ENCODE measurements around the gene NKAIN4.

NKAIN4 gene

DNA sequence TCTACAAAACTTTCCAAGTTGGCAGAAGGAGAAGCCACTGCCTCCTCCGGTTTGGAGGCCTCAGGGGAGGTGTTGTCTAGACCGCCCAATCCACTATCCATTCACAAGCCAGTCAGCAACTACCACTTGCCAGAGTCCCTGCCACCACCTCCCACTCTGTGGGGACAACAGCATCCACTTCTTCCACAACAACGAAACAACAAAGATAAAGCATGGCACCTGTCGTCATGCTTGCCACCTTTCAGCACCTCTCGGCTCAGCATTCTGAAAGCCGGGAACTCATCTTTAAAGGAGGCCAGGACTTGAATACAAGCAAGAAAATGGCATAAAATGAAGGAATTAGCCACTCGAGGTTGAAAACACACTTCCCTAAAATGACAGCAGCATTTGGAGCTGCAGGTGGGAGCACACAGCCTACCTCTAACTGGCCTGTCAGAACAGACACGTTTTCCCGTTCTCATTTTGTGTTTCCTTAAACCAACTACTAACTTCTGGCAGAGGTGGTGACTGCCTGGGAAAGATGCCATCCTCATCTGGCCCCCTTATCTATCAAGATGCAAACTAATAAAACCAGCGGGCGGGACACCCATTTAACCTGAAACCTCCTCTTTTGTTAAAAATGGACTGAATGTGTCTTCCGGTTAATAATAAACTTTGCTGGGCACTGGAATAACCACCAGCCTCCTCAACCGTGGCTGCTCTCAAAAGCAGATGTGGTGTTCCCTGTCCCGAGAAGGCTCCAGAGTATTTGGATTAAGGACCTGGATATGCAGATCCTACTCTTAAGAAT lies 60.1 kb downstream of the NKAIN4 start:
- no peaks in the 10 kb centered on the region for H3K27me3 Mint-ChIP-seq

GRCh38 chr20:63192721-63193120 lies 61.5 kb downstream of the NKAIN4 start:
- no peak overlapping the region for H3K27ac Mint-ChIP-seq
- H3K4me3 Mint-ChIP-seq, result no peak overlapping the region
- H3K36me3 Mint-ChIP-seq (ENCODE audit: low read depth), result peaks cover 33% of the 10 kb centered on the region
- no peaks in the 10 kb centered on the region for H3K9me3 Mint-ChIP-seq
- no peaks in the 10 kb centered on the region for H3K27me3 Mint-ChIP-seq
- intact Hi-C loops (cut with micrococcal nuclease), result no loop called here
- peaks cover 12% of the 10 kb centered on the region for H3K4me1 Mint-ChIP-seq (ENCODE audit: low read depth)

More for the DNA sequence above, 60.1 kb downstream of the NKAIN4 start:
- Mint-ChIP-seq H3K4me1 (ENCODE audit: low read depth) (peaks cover 18% of the 10 kb centered on the region), H3K27ac (no peak overlapping the region), H3K9me3 (no peaks in the 10 kb centered on the region), H3K36me3 (ENCODE audit: low read depth) (peaks cover 48% of the 10 kb centered on the region), H3K4me3 (no peak overlapping the region)
- intact Hi-C loops (cut with micrococcal nuclease), result no loop called here

DNA sequence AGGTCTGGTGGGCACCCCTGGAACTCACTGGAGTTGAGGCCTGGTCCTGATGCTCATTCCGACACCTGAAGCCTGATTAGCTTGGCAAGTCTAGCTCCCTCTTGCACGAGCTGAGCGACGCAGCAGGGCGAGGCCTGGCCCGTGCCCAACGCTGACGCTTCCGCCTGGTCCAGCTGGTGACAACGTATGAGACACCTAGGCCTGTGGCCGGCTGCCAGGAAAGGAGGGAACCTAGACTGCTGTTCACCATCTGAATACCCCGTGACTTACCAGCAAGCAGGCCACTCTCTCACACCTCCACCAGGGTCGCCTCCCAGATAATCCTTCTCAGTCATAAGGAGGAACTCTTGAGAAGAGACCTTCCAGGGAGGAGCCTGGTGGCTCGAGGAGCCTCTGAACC lies 62.9 kb downstream of the NKAIN4 start:
- no peaks in the 10 kb centered on the region for H3K27me3 Mint-ChIP-seq
- H3K9me3 Mint-ChIP-seq, result no peaks in the 10 kb centered on the region
- intact Hi-C loops (cut with micrococcal nuclease), result no loop called here
- no peak overlapping the region for H3K4me3 Mint-ChIP-seq
- H3K27ac Mint-ChIP-seq, result no peak overlapping the region
- H3K36me3 Mint-ChIP-seq (ENCODE audit: low read depth), result peaks cover 20% of the 10 kb centered on the region
- H3K4me1 Mint-ChIP-seq (ENCODE audit: low read depth), result no peaks in the 10 kb centered on the region

DNA sequence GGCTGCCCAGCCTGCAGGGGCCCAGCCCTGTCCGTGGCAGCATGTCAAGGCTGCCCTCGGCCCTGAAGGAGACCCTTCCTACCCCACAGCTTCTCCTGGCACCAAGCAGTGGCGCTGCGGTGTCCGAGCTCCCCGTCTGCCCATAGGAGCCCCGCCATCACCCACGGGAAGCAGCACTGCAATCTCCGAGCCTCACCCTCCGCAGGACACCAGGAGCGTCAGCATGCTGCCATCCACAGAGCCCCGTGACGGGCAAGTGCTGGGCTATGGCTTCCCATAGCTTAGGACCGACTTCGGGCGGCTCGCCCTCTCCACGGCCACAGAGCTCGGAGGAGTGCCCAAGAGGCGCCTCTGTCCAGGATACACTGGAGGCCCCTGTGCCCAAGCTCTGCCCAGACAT lies 63.4 kb downstream of the NKAIN4 start:
- Mint-ChIP-seq H3K27ac (no peak overlapping the region), H3K4me3 (no peak overlapping the region), H3K9me3 (no peaks in the 10 kb centered on the region), H3K27me3 (no peaks in the 10 kb centered on the region), H3K4me1 (ENCODE audit: low read depth) (no peaks in the 10 kb centered on the region), H3K36me3 (ENCODE audit: low read depth) (peaks cover 14% of the 10 kb centered on the region)
- intact Hi-C loops (cut with micrococcal nuclease), result no loop called here
